ENCODE measurements around the gene PODXL2.

The PODXL2 gene

DNA sequence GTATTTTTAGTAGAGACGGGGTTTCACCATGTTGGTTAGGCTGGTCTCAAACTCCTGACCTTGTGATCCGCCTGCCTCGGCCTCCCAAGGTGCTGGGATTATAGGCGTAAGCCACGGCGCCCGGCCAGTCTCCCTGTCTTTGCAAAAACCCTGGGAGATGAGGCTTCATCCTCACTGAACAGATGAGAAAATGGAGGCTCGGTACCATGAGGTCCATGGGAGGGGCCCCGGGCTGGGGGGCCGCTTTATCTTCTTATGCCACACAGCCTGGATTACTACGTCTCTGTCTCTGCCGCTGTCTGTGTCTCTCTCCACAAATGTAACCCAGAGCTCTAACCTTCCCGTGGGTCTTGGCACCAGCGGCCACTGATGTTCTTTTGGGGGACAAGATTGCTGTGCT lies 82.9 kb downstream of the PODXL2 start:
- no peak for DNase-seq

DNA sequence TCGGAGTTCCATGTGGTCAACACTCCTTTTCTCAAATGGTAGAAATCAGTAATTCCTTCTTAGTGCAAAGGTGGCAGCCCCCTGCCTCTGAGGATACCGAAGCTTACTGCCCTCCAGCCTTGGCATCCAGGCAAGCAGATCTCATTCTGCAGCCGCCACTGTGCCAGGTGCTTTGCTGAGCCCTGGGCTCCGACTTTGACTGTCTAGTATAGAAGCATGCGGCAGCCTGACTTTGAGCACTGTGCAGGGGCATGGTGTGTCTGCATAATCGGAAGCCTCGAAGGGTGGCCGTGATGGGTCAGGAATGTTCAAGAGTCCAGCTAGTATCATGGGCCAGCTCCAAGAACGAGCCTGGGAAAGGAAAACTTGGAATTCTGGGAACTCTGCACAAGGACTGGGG lies 83.5 kb downstream of the PODXL2 start:
- DNase-seq, result no peak

DNA sequence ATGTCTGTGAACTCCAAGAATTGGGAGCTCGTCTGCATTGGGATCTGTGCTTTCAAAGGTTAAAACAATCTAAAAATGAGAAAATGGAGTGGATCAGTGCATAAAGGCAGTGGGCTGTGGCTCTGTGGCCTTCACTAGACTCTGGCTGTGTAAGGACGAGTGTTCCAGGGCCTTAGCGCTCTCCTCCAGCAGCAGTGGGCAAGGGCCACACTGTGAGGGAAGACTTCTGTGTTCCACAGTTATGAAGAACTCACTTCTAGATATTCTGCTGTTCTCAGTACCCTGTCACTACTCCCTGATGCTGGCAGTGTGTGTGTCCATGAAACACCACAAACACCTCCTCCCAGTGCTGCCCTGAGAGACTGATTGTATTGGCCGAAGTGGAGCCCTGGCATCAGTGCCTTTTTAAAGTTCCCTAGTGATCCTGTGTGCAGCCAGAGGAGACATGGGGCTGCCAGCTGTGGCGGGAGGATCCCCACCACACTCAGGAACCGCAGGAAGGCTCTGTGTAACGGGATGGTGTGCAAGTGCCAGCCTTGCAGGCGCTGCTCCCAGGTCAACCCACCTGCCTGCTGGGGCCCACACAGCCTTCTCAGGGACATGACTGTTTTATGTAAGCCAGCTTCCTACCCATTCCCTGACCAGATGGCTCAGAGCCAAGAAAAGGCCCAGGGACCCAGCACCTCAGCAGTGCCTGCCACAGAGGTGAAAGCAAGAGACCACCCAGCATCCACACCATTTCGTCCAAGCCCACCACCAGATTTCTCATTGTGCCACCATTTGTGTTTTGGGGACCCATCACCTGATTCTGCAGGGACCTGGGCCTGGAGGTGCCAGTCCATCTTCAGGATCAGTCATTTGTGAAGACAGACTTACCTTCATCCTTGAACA lies 84.1 kb downstream of the PODXL2 start:
- DNase-seq, result no peak

DNA sequence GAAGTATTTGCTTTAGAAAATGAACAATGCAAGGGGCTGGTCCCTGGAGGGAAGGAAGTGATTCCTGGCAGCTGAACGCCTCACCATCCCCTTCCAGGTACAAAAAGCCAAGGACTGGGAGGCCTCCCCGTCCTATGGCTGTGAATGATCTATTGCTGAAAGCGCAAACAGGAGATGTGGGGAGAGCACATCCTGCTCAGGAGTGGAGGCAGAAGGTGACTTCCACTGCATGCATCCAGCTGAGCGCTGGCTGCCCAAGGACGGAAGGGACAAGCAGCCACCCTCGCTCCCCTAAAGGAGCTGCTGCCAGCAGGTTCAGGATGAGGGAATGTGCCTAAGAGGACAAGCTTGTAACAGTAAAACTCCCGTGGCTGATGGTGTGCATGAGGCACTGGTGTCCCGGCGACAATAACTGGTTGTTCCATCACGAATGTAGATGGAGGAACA lies 85.2 kb downstream of the PODXL2 start:
- DNase-seq, result no peak

DNA sequence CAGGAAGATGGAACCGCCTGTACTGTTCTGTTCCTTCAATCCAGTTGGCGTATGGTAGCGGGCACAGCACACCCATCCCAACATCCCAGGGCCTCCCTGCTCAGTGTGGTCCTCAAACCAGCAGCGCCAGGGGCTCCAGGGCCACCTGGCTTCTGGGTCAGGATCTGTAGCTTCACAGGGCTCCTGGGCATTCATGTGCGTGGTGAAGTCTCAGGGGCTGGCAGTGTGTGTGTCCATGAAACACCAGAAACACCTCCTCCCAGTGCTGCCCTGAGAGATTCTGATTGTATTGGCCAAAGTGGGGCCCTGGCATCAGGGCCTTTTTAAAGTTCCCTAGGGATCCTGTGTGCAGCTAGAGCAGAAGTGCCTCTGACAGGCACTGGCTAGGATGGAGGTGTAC lies 85.9 kb downstream of the PODXL2 start:
- DNase-seq, result no peak

DNA sequence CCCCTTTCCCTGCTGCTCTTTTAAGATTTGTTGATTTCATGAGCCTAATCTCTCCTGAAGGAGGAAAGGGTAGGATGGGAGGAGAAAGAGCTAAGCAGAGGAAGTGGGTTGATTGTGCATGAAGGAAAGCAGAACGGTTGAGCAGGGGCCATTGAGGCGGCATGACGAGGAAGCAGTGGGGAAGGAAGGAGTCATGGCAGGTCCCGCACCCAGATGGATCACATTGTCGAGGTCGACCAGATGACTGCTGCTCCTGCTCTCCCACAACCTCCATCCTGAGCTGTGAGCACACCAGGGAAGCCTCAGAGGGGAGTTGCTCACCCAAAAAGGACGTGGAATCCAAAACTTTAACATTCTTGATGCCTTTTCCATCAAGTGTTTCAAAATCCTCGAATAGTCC lies 86.5 kb downstream of the PODXL2 start:
- no peak for DNase-seq

DNA sequence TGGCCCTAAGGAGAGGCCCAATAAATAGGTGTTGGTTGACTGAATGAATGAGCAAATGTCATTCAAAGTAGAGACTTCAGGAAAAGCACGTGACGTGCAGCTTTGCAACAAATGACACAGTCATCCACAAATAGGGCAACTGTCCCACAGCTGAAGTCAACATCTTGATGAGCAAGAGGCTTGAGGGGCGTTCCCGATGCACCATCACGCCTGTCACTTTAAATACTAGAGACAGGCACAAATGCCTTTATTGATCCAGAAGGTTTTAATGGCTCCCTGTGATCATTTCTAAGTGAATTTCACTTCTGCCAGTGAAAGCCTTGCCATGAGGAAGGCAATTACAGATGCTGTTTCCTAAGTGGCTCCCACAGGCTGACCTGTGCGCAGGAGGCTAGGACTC lies 87.4 kb downstream of the PODXL2 start:
- no peak for DNase-seq

DNA sequence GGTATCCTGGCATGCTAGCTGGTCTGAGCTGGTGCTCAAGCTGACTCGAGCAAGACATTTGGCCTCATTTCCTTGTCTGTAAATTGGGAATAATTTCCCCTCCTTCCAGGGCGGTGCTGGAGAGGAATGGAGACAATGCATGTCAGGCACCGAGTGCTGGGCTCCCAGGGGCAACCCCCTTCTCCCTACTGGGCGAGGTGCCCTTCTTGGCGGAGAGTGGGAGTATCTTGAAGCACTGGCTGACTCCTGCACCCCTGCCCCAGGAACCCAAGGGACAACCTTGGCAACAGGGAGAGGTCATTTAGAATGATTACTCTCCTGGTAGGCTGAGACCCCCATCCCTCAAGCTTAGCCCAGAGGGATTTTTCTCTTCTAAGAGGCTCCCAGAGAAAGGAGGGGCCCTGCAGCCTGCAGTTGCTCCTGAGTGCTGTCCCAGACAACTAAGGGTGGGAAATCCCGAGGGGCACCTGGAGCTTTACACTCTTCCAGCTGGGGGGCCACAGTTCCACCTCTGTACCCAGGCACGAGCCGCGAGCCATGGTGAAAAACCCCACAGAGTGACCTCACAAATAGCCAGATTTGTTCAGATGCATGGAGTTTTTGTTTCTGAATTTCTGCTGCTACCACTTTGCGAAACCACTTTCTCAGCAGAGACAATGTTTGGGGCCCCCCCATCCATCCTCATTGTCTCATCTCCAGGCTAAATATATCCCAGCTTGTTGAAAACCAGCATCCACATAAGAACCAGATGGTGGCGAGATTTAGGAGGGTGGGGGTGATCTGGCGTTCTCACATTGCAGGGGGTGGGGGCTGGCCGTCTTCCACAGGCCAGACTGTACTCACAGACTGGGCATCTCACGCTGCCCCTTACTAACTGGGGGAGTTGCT lies 88.6 kb downstream of the PODXL2 start:
- no peak for DNase-seq

DNA sequence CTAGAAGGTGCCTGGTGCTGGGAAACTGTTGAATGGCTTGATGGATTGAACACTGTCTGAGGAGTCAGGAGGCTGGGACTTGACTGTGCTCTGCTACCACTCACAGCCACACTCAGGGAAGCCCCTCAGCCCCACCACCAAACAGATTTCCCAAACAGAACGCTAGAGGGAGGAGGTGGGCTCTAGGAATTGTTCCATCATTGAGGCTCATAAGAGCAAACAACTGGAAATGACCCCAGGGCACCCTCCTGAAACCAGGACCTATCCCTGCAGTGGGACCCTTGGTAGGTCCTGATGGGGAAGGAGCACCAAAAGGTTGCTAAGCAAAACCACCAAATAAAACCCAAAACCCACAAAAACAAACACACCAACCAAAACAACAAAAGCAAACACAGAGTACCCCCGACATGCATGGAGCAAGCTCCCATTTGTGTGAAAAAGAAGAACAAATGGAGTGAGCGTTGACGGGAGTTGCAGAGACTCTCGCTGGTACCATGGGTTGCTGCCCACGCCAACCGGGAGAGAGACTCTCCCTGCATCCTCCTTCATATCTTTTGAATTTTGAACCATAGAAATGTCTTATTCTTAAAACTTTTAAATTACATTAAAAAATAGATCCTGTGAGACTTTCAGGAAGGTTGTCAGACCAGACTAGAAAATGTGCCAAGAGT lies 89.4 kb downstream of the PODXL2 start:
- DNase-seq, result no peak

DNA sequence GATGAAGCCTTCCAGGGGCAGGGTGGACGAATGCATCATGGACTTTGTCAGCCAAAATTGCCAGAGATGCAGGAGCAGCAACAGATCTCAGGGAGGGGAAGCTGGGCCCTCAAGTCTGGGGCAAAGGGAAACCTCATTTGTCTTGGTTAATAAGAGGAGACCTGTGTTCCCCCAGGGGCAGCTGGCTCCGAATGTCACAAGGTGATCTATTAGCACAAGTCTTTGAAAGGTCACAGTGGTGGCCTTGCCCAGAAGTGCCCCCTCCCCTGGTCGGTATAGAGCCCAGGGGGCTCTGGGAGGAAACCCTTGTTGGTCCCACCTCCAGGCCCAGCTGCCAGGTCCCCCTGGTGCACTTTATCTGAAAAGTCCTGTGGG lies 89.9 kb downstream of the PODXL2 start:
- no peak for DNase-seq

DNA sequence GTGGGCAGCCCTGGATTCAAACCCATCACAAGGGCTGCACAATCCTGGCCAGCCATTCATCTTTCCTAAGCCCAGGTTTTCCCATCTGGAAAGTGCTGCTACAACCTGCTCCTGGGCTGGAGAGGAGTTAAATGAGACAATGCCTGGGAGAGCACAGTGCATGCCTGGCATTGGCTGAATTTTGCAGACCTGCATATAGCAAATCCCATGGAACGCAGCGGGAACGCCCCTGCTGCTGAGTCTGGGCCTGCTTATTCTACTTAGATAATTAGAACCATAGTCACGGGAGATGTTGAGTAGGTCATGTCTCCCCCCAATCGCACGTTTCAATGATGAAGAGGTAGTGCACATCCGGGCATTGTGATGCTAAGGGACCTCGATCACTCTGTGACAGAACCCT lies 90.4 kb downstream of the PODXL2 start:
- no peak for DNase-seq

DNA sequence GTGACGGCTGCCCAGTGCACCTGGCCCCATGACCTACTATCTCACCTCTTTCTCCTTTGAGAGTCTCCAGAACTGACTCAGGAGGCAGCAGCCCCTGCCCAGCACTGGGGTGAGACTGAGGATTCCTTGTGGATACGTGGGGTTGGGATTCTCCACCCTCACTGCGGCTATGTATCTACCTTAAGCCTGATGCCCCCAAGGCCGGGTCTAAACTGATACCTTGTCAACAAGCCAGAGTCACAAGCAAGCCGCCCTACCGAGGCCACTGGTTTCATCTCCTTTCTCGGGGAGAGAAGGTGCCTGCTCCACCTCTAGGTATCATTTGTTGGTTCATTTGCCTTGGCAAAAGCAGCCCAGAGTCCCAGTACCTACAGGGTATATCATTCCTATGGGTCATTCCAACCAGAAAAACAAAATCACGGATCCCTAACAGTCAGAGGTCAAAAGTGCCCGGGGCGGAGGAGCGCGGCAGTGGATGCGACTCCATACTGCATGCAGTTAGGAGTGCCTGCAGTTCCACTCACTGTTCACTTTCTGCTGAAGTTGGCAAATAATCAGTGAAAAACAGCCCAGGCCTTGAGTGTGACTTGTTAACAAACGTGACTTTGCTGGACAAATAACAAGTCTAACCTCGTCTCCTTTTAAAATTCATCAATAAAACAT lies 91.3 kb downstream of the PODXL2 start:
- no peak for DNase-seq

DNA sequence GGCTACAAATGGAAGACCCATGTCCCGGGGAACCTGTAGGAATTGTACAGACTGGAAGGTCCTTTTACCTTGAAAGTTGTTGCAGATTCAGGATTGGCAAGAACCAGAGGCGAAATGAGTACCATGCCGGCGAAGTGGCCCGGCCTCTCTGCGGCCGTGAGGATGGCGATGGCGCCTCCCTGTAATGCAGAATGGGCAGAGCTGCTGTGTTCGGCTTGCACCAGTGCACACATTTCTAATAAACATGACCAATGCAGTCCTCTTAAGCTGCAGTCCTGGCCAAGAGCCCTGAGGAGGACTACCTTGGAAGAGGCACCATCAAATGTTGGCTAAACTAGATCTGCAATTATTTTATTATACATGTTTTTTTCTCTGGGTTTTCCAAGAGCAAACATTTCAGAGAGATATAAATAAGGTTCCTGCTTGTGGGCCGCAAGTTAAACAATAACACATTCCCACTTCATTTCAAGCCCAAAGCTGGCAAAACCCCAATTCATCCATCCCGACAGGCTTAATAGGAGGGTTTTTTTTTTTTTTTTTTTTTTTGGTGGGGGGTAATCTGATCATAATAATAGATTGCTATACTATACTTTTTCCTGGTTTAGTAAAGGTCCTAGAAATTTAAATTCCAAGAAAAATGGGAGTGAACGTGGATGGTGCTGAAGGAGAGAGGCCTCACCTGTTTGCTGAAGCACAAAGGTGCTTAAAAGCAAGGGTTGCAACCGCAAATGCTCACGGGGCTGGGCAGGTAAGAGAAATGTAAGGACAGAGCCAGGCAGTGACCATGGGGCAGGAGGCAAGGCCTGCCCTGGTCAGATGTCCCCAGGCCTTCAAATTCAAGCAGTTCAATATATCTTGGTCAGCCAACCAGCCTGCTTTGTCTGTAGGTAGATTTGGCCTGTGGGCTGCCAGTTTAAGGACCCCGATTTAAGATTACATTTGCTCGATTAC lies 92.3 kb downstream of the PODXL2 start:
- DNase-seq, result no peak

DNA sequence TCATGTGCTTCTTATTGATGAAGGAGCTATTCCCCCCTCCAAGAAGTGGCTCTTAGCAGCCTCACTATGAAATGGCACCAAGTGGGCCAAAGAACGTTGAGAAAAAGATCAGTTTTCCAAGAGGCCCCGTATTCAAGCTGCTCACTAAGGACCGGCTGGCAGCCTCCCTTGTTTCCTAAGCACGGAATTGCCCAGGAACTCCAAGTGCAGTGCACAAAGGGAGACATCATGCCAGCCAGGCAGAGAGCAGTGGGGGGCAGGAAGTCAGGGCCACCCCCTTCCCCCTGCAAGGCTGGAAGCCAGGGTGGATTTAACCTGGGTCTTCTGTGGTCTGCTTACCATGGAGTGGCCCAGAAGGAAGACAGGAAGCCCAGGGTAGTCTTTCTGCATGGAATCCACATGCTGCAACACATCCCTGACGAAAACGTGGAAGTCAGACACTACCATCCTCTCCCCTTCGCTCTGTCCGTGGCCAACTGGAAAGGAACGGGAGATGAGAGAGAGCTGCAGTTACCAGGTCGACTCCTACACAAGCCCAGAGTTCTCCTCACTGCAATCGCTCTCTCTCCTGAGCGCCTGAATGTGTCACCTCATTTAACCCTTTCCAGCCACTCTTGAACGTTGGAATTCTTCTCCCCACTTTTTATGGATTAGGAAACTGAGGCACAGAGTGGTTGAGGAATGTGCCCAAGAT lies 93.3 kb downstream of the PODXL2 start:
- no peak for DNase-seq
